GM18909 (cell line): ENCODE results near the gene AP2A2.
"Not testable (repeated sequence)": the region's sequence is repeated elsewhere in the genome, so short reads cannot be mapped to it uniquely, and the experiment has no call there.

ENCODE experiments used
- ATAC-seq: cut with Tn5 transposase; IDR thresholded peaks from one replicate; pipeline ENCODE4 v1.9.1; 2021; ENCODE audit warnings: mild to moderate bottlenecking; ENCODE audit not compliant: unreplicated experiment, poor library complexity

Gene AP2A2

DNA sequence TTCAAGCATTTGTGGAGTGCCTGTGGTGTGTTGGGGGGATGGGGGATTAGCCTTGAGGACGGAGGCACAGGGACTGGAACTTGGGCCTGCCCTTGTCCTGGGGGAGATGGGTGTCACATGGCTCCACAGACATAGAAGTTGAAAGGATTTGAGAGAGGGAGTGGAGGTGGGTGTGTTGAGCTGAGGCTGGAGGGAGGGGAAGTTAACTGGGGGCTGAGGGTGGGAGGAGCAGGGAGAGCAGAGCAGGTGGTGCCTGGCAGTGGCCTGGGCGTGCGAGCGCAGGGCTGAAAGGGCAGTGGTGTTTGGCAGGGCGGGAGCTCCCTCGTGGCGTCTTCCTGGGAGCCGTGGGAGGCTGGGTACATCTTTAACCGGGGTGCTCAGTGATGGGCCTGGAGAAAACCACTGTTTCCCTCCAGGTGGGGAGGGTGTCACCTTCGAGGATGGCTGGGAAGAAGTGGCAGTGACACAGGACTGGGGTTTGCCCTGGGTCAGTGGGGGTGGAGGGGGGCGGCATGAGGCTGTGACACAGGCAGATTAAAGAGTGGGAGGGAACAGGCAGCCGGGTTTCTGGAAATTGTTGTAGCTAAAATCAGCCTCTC, 45.5 kb downstream of the AP2A2 start:
- ATAC-seq = no peak

- no peak for ATAC-seq
Observed at GRCh38 chr11:971731-972365, 46.2 kb downstream of the AP2A2 start.

DNA sequence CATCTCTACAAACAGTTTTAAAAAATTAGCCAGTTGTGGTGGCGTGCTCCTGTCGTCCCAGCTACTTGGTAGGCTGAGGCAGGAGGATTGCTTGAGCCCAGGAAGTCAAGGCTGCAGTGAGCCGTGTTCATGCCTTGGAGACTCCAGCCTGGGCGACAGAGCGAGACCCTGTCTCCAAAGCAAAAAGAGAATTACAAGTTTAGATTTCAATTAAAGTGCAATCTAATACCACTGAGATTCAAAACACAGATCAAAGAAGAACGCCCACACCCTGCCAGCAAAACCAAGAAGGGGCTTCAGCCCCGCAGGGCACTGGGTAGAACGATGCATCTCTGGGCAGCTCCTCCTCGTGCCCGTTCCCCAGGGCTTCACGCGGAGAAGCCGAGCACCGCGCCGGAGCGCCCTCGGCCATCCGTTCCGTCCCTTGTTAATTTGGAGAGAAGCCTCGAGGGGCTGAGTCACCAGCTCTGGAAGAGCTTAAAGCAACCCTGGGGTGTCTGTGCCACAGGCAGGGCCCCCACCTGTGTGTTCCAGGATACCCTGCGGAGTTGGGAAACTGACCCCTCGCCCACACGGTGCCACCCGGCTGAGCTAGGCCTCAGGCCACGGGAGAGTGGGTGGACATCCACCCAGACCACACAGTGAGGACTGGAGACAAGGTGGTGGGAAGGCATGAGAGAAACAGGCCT, 47.0 kb downstream of the AP2A2 start:
- ATAC-seq = no peak

- no peak for ATAC-seq
Observed at GRCh38 chr11:973237-973636, 47.6 kb downstream of the AP2A2 start.

GRCh38 chr11:975376-975775, 49.7 kb downstream of the AP2A2 start:
- not testable (repeated sequence) for ATAC-seq

DNA sequence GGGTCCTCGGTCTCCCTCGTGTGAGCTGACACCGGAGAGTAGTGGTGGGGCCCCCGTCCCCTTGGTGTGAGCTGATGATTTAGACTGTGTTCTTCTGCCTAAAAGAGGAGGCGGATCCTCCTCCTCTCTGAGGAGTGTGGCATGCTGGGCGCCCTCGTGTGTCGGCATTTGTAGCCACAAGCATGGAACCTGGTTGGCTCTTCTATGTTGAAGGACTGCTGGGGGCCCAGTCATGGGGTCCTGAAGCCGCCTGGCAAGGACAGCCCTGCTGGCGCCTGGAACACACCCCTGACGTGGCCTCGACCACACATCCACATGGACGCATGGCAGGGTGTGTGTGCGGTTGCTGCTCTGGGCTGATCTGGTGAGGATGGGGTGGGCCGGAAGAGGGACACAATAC, 50.2 kb downstream of the AP2A2 start:
- no peak for ATAC-seq

DNA sequence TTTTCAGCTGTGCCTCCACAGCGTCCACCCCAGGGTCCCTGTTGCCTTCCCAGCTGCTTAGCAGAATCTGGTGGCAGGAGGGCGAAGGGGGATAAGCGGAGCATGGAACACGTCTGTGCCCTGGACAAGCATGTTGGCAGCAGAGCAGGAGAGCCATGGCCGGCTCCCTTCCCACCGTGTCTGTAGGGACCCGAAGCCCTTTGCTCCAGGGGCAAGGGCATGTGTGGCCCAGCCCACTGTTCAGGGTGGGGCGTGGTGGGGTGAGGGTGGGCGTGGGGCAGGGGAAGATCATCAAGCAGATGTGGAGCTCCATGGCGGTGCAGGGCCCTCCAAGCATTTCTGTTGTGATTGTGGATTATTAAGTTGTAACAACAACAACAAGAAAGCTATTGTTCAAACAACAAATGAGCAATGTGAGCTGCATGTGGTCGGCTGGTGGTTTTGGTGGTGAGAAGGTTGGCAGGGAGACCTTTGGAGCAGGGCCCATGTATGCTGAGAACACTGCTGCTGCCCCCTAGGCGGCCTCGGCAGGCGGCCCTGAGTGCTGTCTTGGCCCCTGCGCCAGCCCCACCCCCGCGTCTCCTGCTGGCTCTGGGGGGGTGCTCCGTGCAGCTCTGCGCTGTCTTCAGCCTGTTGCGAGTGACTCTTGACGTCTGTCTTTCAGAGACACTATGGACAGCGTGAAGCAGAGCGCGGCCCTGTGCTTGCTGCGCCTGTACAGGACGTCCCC, 50.9 kb downstream of the AP2A2 start:
- no peak for ATAC-seq

GRCh38 chr11:977830-978720, 52.4 kb downstream of the AP2A2 start:
- no peak for ATAC-seq

DNA sequence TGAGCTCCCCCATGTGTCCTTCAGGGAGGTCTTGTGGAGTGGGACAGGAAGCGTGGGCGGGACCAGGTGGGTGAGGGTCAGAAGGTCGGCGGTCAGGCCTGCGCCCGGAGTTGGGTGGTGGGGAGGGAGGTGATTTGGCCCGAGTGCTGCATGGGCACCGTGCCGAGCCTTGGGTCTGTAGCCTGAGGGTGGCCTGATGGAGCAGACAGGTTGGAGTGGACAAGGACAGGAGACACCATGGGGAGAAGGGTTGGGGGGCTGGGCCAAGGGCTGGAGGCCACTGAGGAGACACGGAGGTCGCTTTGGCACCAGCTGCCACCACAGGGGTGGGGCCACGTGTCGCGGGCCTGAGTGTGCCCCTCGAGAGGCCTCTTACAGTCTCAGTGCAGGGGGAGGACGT, 53.1 kb downstream of the AP2A2 start:
- ATAC-seq = no peak

- ATAC-seq = no peak
Observed at GRCh38 chr11:980438-981357, 55.0 kb downstream of the AP2A2 start.

GRCh38 chr11:981764-982163, 56.1 kb downstream of the AP2A2 start:
- no peak for ATAC-seq

DNA sequence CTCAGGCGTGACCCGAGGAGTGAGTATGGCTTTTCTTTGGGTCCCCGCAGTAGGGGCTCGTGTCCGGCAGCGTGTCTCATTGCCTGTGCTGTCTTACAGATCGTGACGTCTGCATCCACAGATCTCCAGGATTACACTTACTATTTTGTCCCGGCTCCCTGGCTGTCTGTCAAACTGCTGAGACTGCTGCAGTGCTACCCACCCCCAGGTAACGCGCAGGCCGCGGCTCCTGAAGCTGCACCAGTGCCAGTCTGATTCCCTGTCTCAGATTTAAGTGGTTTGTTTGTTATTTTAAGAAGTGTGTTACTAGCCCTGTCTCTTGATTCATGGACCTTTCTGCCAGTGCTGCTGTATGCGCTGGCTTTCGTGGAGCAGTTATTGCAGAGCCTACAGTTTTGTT, 58.9 kb downstream of the AP2A2 start:
- no peak for ATAC-seq

GRCh38 chr11:985406-985805, 59.7 kb downstream of the AP2A2 start:
- no peak for ATAC-seq

DNA sequence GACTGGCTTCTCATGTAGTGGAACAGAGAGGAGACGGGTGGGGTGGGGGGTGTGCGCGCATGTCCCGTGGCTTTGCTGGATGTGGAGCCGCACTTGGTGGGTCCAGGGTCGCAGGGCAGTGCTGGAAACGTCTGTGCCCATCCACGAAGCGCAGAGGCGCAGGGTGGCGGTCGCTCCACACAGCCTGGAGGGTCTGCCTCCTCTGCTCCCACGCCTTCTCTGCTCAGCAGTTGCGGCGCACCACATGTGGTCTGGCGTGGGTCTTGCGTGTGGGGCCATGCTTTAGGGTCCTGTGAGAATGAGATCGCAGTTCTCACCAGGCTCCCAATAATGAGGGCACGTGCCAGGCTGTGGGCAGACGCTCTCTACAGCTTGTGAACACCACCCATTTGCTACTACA, 60.2 kb downstream of the AP2A2 start:
- no peak for ATAC-seq

- no peak for ATAC-seq
Observed at GRCh38 chr11:986270-986951, 60.7 kb downstream of the AP2A2 start.

DNA sequence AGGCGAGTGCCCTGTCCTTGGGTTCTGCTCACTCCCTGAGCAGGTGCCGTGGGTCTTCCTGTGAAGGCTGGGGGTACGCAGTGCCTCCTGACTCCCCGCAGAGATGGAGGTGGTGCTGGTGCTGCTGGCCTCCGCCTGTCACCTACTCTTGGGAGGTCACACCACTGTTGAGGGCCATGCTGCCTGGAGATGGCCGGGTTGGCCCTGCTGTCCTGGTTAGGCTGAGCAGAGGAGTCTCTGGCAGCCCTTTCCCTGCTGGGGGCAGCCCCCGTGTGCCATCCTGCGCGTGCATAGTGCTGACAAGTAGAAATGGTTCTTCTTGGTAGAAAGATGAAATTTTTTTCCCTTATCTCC, 61.3 kb downstream of the AP2A2 start:
- ATAC-seq = no peak

DNA sequence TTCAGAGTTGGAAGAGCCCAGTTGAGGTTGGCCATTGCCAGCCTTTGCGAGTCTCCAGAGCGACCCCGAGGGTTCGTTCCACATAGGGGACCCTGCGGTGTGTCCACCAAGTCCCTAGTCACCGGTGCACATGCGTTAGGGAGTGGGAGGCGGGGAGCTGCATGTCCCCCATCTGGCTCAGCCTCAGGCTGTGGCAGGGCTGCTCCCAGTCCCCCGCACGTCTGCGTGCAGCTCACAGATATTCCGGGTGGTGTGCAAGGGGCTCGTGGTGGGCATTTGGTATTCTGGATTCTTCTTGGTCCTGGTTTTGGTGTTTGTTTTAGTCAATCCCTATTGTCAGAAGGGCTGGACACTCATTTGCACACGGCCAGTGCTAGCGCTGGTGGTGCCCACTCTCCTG, 62.0 kb downstream of the AP2A2 start:
- ATAC-seq = no peak

DNA sequence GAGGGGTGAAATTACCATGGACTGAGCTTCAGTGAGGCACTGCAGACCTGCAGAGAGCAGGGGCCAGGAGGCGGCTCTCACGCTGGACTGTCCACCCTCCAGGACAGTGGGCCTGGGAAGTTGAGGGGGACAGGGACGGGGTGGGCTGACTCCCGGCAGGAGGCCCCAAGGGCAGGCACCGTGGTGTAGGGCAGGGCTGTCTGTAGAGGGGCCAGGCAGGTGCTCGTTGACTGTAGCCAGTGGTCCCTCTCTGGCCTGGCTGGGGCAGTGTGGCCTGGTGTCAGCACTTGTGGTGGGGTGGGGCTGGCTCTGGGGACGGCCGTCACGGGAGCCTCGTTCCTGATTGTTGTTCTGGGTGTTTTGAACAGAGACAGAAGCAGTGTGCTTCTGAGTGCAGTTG, 64.4 kb downstream of the AP2A2 start:
- ATAC-seq = no peak

DNA sequence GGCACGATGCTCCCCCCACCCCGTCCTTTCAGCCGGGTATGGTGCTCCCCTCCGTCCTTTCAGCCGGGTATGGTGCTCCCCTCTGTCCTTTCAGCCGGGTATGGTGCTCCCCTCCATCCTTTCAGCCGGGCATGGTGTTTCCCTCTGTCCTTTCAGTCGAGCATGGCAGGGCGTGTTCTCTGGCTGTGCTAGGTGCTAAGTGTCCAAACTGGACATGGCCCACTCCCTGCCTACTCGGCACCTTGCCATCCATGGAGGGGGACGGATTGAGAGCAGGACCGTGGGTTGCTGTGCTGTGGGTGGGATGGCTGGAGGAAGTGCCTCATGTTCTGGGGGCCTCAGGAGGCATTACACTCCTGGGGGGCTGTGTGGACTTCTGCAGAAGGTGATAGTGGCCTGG, 65.4 kb downstream of the AP2A2 start:
- ATAC-seq = no peak
